GM12891 (cell line): ENCODE data around the gene RARA.

Source experiments
- PAX5 ChIP-seq: IDR thresholded peaks from 2 replicates; pipeline ENCODE4 v1.6.1; 2011; ENCODE audit warnings: low read length, moderate library complexity, mild to moderate bottlenecking; ENCODE audit not compliant: insufficient read depth, severe bottlenecking
- POLR2A ChIP-seq: IDR thresholded peaks from 2 replicates; pipeline ENCODE4 v1.6.1; 2011; ENCODE audit warnings: low read depth, low read length, control low read depth
- POLR2AphosphoS5 ChIP-seq: IDR thresholded peaks from 2 replicates; pipeline ENCODE4 v1.6.1; 2011; ENCODE audit warnings: low read depth, low read length, control low read depth
- POU2F2 ChIP-seq: IDR thresholded peaks from 2 replicates; pipeline ENCODE4 v1.6.1; 2011; ENCODE audit warnings: low read depth, mild to moderate bottlenecking, control low read depth, low read length, moderate library complexity
- SPI1 ChIP-seq: IDR thresholded peaks from 2 replicates; pipeline ENCODE4 v1.6.1; 2011; ENCODE audit warnings: low read depth, low read length, control low read depth
- TAF1 ChIP-seq: IDR thresholded peaks from 2 replicates; pipeline ENCODE4 v1.6.1; 2011; ENCODE audit warnings: low read depth, low read length, control low read depth

DNA sequence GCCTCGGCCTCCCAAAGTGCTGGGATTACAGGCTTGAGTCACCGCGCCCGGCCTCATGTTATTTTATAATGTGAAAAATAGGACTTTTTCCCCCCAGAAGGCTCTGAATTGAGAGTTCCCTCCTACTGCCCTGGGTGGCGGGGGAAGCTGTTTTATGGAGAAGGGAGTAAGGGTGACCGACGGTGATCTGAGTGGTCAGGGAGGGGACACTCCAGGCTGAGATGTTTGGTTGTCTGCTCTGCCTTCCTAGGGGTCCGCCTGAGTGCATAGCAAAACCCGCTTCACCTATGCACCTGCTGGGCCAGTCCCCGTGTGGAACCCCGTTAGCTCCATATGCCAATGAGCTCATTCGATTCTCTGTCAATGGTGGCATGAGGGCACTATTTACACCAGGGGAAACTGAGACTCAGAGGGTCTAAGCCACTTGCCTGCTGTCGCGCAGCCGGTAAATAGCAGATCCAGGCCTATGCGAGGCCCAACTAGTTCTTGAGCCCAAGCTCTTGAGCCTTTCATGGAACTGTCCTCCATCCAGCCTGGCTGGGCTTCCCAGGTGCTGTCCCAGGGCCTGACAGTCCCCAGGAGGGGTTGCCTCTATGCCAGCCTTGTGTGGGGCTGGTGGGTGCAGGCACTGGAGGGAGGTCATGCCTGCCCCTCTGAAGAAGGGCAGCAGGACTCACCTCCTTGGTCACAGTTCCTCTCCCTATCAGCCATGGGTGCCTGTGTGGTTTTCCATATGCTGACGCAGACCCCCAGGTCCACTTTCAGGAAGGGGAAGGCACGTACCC, 57.3 kb downstream of the RARA start:
- TF ChIP-seq POLR2AphosphoS5 (no peak), POLR2A (no peak), SPI1 (no peak), TAF1 (no peak), POU2F2 (no peak), PAX5 (no peak)
